EH (cell line): ENCODE data around the gene ST14.
"Not testable (repeated sequence)": the region's sequence is repeated elsewhere in the genome, so short reads cannot be mapped to it uniquely, and the experiment has no call there.

ENCODE experiments used
- DNase-seq: peaks from one replicate; pipeline ENCODE4 v3.0.0-alpha.2; 2015; ENCODE audit warnings: low read depth

ST14 gene

GRCh38 chr11:130164221-130164570 is 4.6 kb downstream of the ST14 start:
- no peak for DNase-seq

- no peak for DNase-seq
Observed at GRCh38 chr11:130165601-130166456, 6.2 kb downstream of the ST14 start.

- DNase-seq = peak; percentile 91
Observed at GRCh38 chr11:130166457-130166784, 6.8 kb downstream of the ST14 start.

- no peak for DNase-seq
Observed at GRCh38 chr11:130167146-130167545, 7.6 kb downstream of the ST14 start.

GRCh38 chr11:130168105-130168504 is 8.5 kb downstream of the ST14 start:
- peak; percentile 25 for DNase-seq

- DNase-seq = no peak
Observed at GRCh38 chr11:130170345-130170744, 10.8 kb downstream of the ST14 start.

GRCh38 chr11:130171534-130171933 is 12.0 kb downstream of the ST14 start:
- DNase-seq = no peak

GRCh38 chr11:130172001-130172400 is 12.4 kb downstream of the ST14 start:
- not testable (repeated sequence) for DNase-seq

GRCh38 chr11:130174642-130175041 is 15.1 kb downstream of the ST14 start:
- DNase-seq = no peak

GRCh38 chr11:130175898-130176297 is 16.3 kb downstream of the ST14 start:
- DNase-seq = no peak

- no peak for DNase-seq
Observed at GRCh38 chr11:130177782-130178181, 18.2 kb downstream of the ST14 start.

GRCh38 chr11:130178441-130179339 is 19.1 kb downstream of the ST14 start:
- no peak for DNase-seq

- DNase-seq = no peak
Observed at GRCh38 chr11:130179396-130180306, 20.1 kb downstream of the ST14 start.

GRCh38 chr11:130180491-130180890 is 20.9 kb downstream of the ST14 start:
- no peak for DNase-seq

- no peak for DNase-seq
Observed at GRCh38 chr11:130180896-130181294, 21.3 kb downstream of the ST14 start.

- DNase-seq = peak; percentile 81
Observed at GRCh38 chr11:130181295-130182272, 22.0 kb downstream of the ST14 start.

- DNase-seq = no peak
Observed at GRCh38 chr11:130183878-130184610, 24.5 kb downstream of the ST14 start.

GRCh38 chr11:130187096-130187495 is 27.5 kb downstream of the ST14 start:
- DNase-seq = no peak

GRCh38 chr11:130188047-130188446 is 28.5 kb downstream of the ST14 start:
- DNase-seq = no peak
